ENCODE measurements around the gene CACNA2D3. TPM values are rescaled to one million over a fixed set of nuclear protein-coding genes. Genes with fewer than 3 reads are reported as not detected.

CACNA2D3 gene
- total and polyA plus RNA-seq, 7 experiments from 2014 or later = 0.27 to 4.1 TPM; not detected in 5

- H3K36me3 Mint-ChIP-seq = peaks cover 0 to 5% (median 0%) of the 10 kb centered on the region in 5 donors
- CTCF ChIA-PET = no interaction called here
- H3K27me3 Mint-ChIP-seq = peaks cover 0 to 8% (median 0%) of the 10 kb centered on the region in 5 donors
- Histone ChIP-seq H3K9me3 (ENCODE audit: control insufficient read depth in 2 of 3, low read length in 3 of 3) (no peaks in the 10 kb centered on the region), H3K27me3 (ENCODE audit: control insufficient read depth in 2 of 2, insufficient read depth in 2 of 2, low read length in 2 of 2) (no peaks in the 10 kb centered on the region), H3K4me3 (ENCODE audit: low read length) (no peak overlapping the region), H3K36me3 (ENCODE audit: control insufficient read depth in 2 of 3, insufficient read depth in 3 of 3, low read length in 3 of 3) (no peaks in the 10 kb centered on the region), H3K27ac (ENCODE audit: low read depth, low read length) (no peak overlapping the region), H3K4me1 (ENCODE audit: control insufficient read depth in 2 of 2, insufficient read depth in 2 of 2, low read length in 2 of 2) (no peaks in the 10 kb centered on the region)
- POLR2A ChIA-PET = no interaction called here
- no peak for DNase-seq
- no peak overlapping the region for H3K27ac Mint-ChIP-seq
- H3K4me1 Mint-ChIP-seq = no peaks in the 10 kb centered on the region
- H3K4me3 Mint-ChIP-seq = no peak overlapping the region
- intact Hi-C loops (cut with micrococcal nuclease) = no loop called here
- peaks cover 0 to 7% (median 0%) of the 10 kb centered on the region in 11 donors for H3K9me3 Mint-ChIP-seq
- ATAC-seq = no peak
Measured at GRCh38 chr3:54665016-54665600, 542.8 kb downstream of the CACNA2D3 start.

GRCh38 chr3:54668236-54668635, 545.9 kb downstream of the CACNA2D3 start:
- DNase-seq (no peak), ATAC-seq (no peak)
- no peak overlapping the region for H3K4me3 Mint-ChIP-seq
- Histone ChIP-seq H3K27me3 (ENCODE audit: control insufficient read depth in 2 of 2, insufficient read depth in 2 of 2, low read length in 2 of 2) (no peaks in the 10 kb centered on the region), H3K4me1 (ENCODE audit: control insufficient read depth in 2 of 2, insufficient read depth in 2 of 2, low read length in 2 of 2) (no peaks in the 10 kb centered on the region), H3K27ac (ENCODE audit: low read depth, low read length) (no peak overlapping the region), H3K9me3 (ENCODE audit: control insufficient read depth in 2 of 3, low read length in 3 of 3) (no peaks in the 10 kb centered on the region), H3K36me3 (ENCODE audit: control insufficient read depth in 2 of 3, insufficient read depth in 3 of 3, low read length in 3 of 3) (no peaks in the 10 kb centered on the region), H3K4me3 (ENCODE audit: low read length) (no peak overlapping the region)
- no peaks in the 10 kb centered on the region for H3K4me1 Mint-ChIP-seq
- peaks cover 0 to 10% (median 0%) of the 10 kb centered on the region in 5 donors for H3K27me3 Mint-ChIP-seq
- CTCF ChIA-PET = no interaction called here
- H3K9me3 Mint-ChIP-seq = peaks cover 0 to 4% (median 0%) of the 10 kb centered on the region in 11 donors
- no peaks in the 10 kb centered on the region for H3K36me3 Mint-ChIP-seq
- H3K27ac Mint-ChIP-seq = no peak overlapping the region
- POLR2A ChIA-PET = no interaction called here
- intact Hi-C loops (cut with micrococcal nuclease) = no loop called here

GRCh38 chr3:54670201-54671000, 548.0 kb downstream of the CACNA2D3 start:
- no peak overlapping the region for H3K27ac Mint-ChIP-seq
- H3K4me3 Mint-ChIP-seq = no peak overlapping the region

GRCh38 chr3:54671511-54671910, 549.2 kb downstream of the CACNA2D3 start:
- no peaks in the 10 kb centered on the region for H3K9me3 ChIP-seq (ENCODE audit: control insufficient read depth in 2 of 3, low read length in 3 of 3)
- H3K36me3 ChIP-seq (ENCODE audit: control insufficient read depth in 2 of 3, insufficient read depth in 3 of 3, low read length in 3 of 3) = no peaks in the 10 kb centered on the region
- Mint-ChIP-seq H3K36me3 (no peaks in the 10 kb centered on the region), H3K27me3 (peaks cover 0 to 14% (median 5%) of the 10 kb centered on the region in 5 donors), H3K4me1 (no peaks in the 10 kb centered on the region), H3K27ac (no peak overlapping the region), H3K9me3 (peaks cover 0 to 12% (median 5%) of the 10 kb centered on the region in 11 donors), H3K4me3 (no peak overlapping the region)
- intact Hi-C loops (cut with micrococcal nuclease) = no loop called here
- ATAC-seq (no peak), DNase-seq (no peak)
- H3K27me3 ChIP-seq (ENCODE audit: control insufficient read depth in 2 of 2, insufficient read depth in 2 of 2, low read length in 2 of 2) = no peaks in the 10 kb centered on the region
- no peak overlapping the region for H3K4me3 ChIP-seq (ENCODE audit: low read length)
- ChIA-PET CTCF (no interaction called here), POLR2A (no interaction called here)
- H3K27ac ChIP-seq (ENCODE audit: low read depth, low read length) = no peak overlapping the region
- no peaks in the 10 kb centered on the region for H3K4me1 ChIP-seq (ENCODE audit: control insufficient read depth in 2 of 2, insufficient read depth in 2 of 2, low read length in 2 of 2)

More at GRCh38 chr3:54670201-54671000, 548.0 kb downstream of the CACNA2D3 start:
- Mint-ChIP-seq H3K36me3 (no peaks in the 10 kb centered on the region), H3K9me3 (peaks cover 0 to 12% (median 5%) of the 10 kb centered on the region in 11 donors), H3K27me3 (peaks cover 0 to 14% (median 4%) of the 10 kb centered on the region in 5 donors), H3K4me1 (no peaks in the 10 kb centered on the region)
- DNase-seq (no peak), ATAC-seq (no peak)
- ChIA-PET CTCF (no interaction called here), POLR2A (no interaction called here)
- Histone ChIP-seq H3K27ac (ENCODE audit: low read depth, low read length) (no peak overlapping the region), H3K4me1 (ENCODE audit: control insufficient read depth in 2 of 2, insufficient read depth in 2 of 2, low read length in 2 of 2) (no peaks in the 10 kb centered on the region), H3K36me3 (ENCODE audit: control insufficient read depth in 2 of 3, insufficient read depth in 3 of 3, low read length in 3 of 3) (no peaks in the 10 kb centered on the region), H3K4me3 (ENCODE audit: low read length) (no peak overlapping the region), H3K9me3 (ENCODE audit: control insufficient read depth in 2 of 3, low read length in 3 of 3) (no peaks in the 10 kb centered on the region), H3K27me3 (ENCODE audit: control insufficient read depth in 2 of 2, insufficient read depth in 2 of 2, low read length in 2 of 2) (no peaks in the 10 kb centered on the region)
- intact Hi-C loops (cut with micrococcal nuclease) = no loop called here

- H3K4me1 ChIP-seq (ENCODE audit: control insufficient read depth in 2 of 2, insufficient read depth in 2 of 2, low read length in 2 of 2) = no peaks in the 10 kb centered on the region
- CTCF ChIA-PET = no interaction called here
- intact Hi-C loops (cut with micrococcal nuclease) = no loop called here
- no peaks in the 10 kb centered on the region for H3K9me3 ChIP-seq (ENCODE audit: control insufficient read depth in 2 of 3, low read length in 3 of 3)
- DNase-seq (no peak), ATAC-seq (no peak)
- no peaks in the 10 kb centered on the region for H3K4me1 Mint-ChIP-seq
- no peak overlapping the region for H3K27ac Mint-ChIP-seq
- H3K4me3 ChIP-seq (ENCODE audit: low read length) = no peak overlapping the region
- peaks cover 0 to 14% (median 7%) of the 10 kb centered on the region in 5 donors for H3K27me3 Mint-ChIP-seq
- no peaks in the 10 kb centered on the region for H3K27me3 ChIP-seq (ENCODE audit: control insufficient read depth in 2 of 2, insufficient read depth in 2 of 2, low read length in 2 of 2)
- H3K4me3 Mint-ChIP-seq = no peak overlapping the region
- POLR2A ChIA-PET = no interaction called here
- peaks cover 2 to 22% (median 7%) of the 10 kb centered on the region in 11 donors for H3K9me3 Mint-ChIP-seq
- no peaks in the 10 kb centered on the region for H3K36me3 ChIP-seq (ENCODE audit: control insufficient read depth in 2 of 3, insufficient read depth in 3 of 3, low read length in 3 of 3)
- H3K36me3 Mint-ChIP-seq = peaks cover 0 to 3% (median 0%) of the 10 kb centered on the region in 5 donors
- no peak overlapping the region for H3K27ac ChIP-seq (ENCODE audit: low read depth, low read length)
Measured at GRCh38 chr3:54676087-54676486, 553.7 kb downstream of the CACNA2D3 start.

GRCh38 chr3:54681706-54682105, 559.4 kb downstream of the CACNA2D3 start:
- no peak for ATAC-seq
- Mint-ChIP-seq H3K4me3 (no peak overlapping the region), H3K9me3 (peaks cover 0 to 14% (median 5%) of the 10 kb centered on the region in 11 donors), H3K36me3 (peaks cover 0 to 3% (median 0%) of the 10 kb centered on the region in 5 donors), H3K4me1 (no peaks in the 10 kb centered on the region), H3K27ac (no peak overlapping the region), H3K27me3 (peaks cover 0 to 9% (median 0%) of the 10 kb centered on the region in 5 donors)
- ChIA-PET CTCF (no interaction called here), POLR2A (no interaction called here)
- Histone ChIP-seq H3K27ac (ENCODE audit: low read depth, low read length) (no peak overlapping the region), H3K4me3 (ENCODE audit: low read length) (no peak overlapping the region), H3K9me3 (ENCODE audit: control insufficient read depth in 2 of 3, low read length in 3 of 3) (no peaks in the 10 kb centered on the region), H3K27me3 (ENCODE audit: control insufficient read depth in 2 of 2, insufficient read depth in 2 of 2, low read length in 2 of 2) (no peaks in the 10 kb centered on the region), H3K4me1 (ENCODE audit: control insufficient read depth in 2 of 2, insufficient read depth in 2 of 2, low read length in 2 of 2) (no peaks in the 10 kb centered on the region), H3K36me3 (ENCODE audit: control insufficient read depth in 2 of 3, insufficient read depth in 3 of 3, low read length in 3 of 3) (no peaks in the 10 kb centered on the region)
- intact Hi-C loops (cut with micrococcal nuclease) = no loop called here
- no peak for DNase-seq

GRCh38 chr3:54685213-54685612, 562.9 kb downstream of the CACNA2D3 start:
- Mint-ChIP-seq H3K27me3 (no peaks in the 10 kb centered on the region), H3K27ac (no peak overlapping the region)
- POLR2A ChIA-PET = no interaction called here

More at GRCh38 chr3:54685213-54685612, 562.9 kb downstream of the CACNA2D3 start:
- no peaks in the 10 kb centered on the region for H3K4me1 ChIP-seq (ENCODE audit: control insufficient read depth in 2 of 2, insufficient read depth in 2 of 2, low read length in 2 of 2)
- ATAC-seq (no peak), DNase-seq (no peak)
- H3K27ac ChIP-seq (ENCODE audit: low read depth, low read length) = no peak overlapping the region
- no peak overlapping the region for H3K4me3 ChIP-seq (ENCODE audit: low read length)
- no peaks in the 10 kb centered on the region for H3K36me3 ChIP-seq (ENCODE audit: control insufficient read depth in 2 of 3, insufficient read depth in 3 of 3, low read length in 3 of 3)
- Mint-ChIP-seq H3K9me3 (peaks cover 0 to 14% (median 5%) of the 10 kb centered on the region in 11 donors), H3K4me1 (no peaks in the 10 kb centered on the region), H3K4me3 (no peak overlapping the region), H3K36me3 (no peaks in the 10 kb centered on the region)
- CTCF ChIA-PET = no interaction called here
- H3K9me3 ChIP-seq (ENCODE audit: control insufficient read depth in 2 of 3, low read length in 3 of 3) = no peaks in the 10 kb centered on the region
- H3K27me3 ChIP-seq (ENCODE audit: control insufficient read depth in 2 of 2, insufficient read depth in 2 of 2, low read length in 2 of 2) = no peaks in the 10 kb centered on the region
- intact Hi-C loops (cut with micrococcal nuclease) = no loop called here
